Fibroblast of lung (primary cell): ENCODE results near the gene MYLK. TPM values are rescaled to one million over a fixed set of nuclear protein-coding genes. Genes with fewer than 3 reads are reported as not detected.
A peak's percentile ranks its signal among the peaks of the same experiment; 100 is the strongest.

Experiments
- DNase-seq, 2 donors: peaks; one replicate each; pipeline versions ENCODE4 v3.0.0 to v3.0.0-alpha.2; 2010; ENCODE audit warnings: low read depth in 2 of 2
- H2AFZ ChIP-seq: 2 replicates; pipeline ENCODE4 v1.5.1; 2012; ENCODE audit warnings: low read length, control low read depth, inconsistent platforms
- H3K27ac ChIP-seq: 2 replicates; pipeline ENCODE4 v1.5.1; 2011; ENCODE audit warnings: low read length, control low read depth; ENCODE audit not compliant: insufficient read depth
- H3K27me3 ChIP-seq: 2 replicates; pipeline ENCODE4 v1.5.1; 2011; ENCODE audit warnings: mild to moderate bottlenecking, low read length; ENCODE audit not compliant: control insufficient read depth, insufficient read depth
- H3K36me3 ChIP-seq: 2 replicates; pipeline ENCODE4 v1.5.1; 2011; ENCODE audit warnings: low read length; ENCODE audit not compliant: control insufficient read depth, insufficient read depth
- H3K4me1 ChIP-seq: 2 replicates; pipeline ENCODE4 v1.5.1; 2011; ENCODE audit warnings: low read length; ENCODE audit not compliant: control insufficient read depth, insufficient read depth; ENCODE audit errors: extremely low read depth
- H3K4me2 ChIP-seq: 2 replicates; pipeline ENCODE4 v1.5.1; 2011; ENCODE audit warnings: low read length, control low read depth; ENCODE audit not compliant: insufficient read depth; ENCODE audit errors: extremely low read depth
- H3K4me3 ChIP-seq, 4 experiments: fragments of 200-600 bp in 1 of 4; sonication (generic) in 1 of 4; replicated peaks in 1 of 4; 2 replicates each; pipeline ENCODE4 v1.5.1; 2011 to 2016; ENCODE audit warnings: low read length in 4 of 4, low read depth in 3 of 4, mild to moderate bottlenecking in 3 of 4, control low read depth in 2 of 4, inconsistent platforms in 1 of 4, mixed read lengths in 1 of 4; ENCODE audit not compliant: insufficient read depth in 1 of 4; ENCODE audit errors: control extremely low read depth in 1 of 4
- H3K79me2 ChIP-seq: 2 replicates; pipeline ENCODE4 v1.5.1; 2012; ENCODE audit warnings: mild to moderate bottlenecking, low read length, inconsistent platforms; ENCODE audit not compliant: control insufficient read depth, insufficient read depth
- H3K9ac ChIP-seq: 2 replicates; pipeline ENCODE4 v1.5.1; 2011; ENCODE audit warnings: mild to moderate bottlenecking, low read length, control low read depth; ENCODE audit not compliant: insufficient read depth
- H3K9me3 ChIP-seq: 2 replicates; pipeline ENCODE4 v1.5.1; 2012; ENCODE audit warnings: low read depth, low read length; ENCODE audit not compliant: control insufficient read depth, insufficient read depth
- H4K20me1 ChIP-seq: 2 replicates; pipeline ENCODE4 v1.5.1; 2011; ENCODE audit warnings: low read length; ENCODE audit not compliant: control insufficient read depth, insufficient read depth; ENCODE audit errors: extremely low read depth
- CTCF ChIP-seq, 2 donors: IDR thresholded peaks in 1 of 2; conservative IDR thresholded peaks in 1 of 2; 1 replicate in 1 of 2; 2 replicates in 1 of 2; pipeline ENCODE4 v1.5.1; 2011 to 2012; ENCODE audit warnings: low read length in 2 of 2, control low read depth in 1 of 2, inconsistent platforms in 1 of 2, low read depth in 1 of 2, mild to moderate bottlenecking in 1 of 2
- EZH2 ChIP-seq: IDR thresholded peaks from 2 replicates; pipeline ENCODE4 v1.5.1; 2012; ENCODE audit warnings: low read length, control low read depth, mild to moderate bottlenecking; ENCODE audit errors: missing control alignments
- polyA plus RNA-seq, 2 donors: library from polyadenylated mRNA; depleted of rRNA in 1 of 2; stranded (reverse) in 1 of 2; unstranded in 1 of 2; fragments of >200 nt; gene quantifications; 2 replicates each; pipeline ENCODE4 v1.2.1, GENCODE V29; 2011 to 2012; ENCODE audit warnings: missing spikeins in 1 of 2
- total RNA-seq: library from RNA; depleted of rRNA; stranded (reverse); fragments of >200 nt; gene quantifications from 2 replicates; pipeline ENCODE4 v1.2.1, GENCODE V29; 2014

The MYLK gene
- total and polyA plus RNA-seq, 2 donors (not counting 1 experiment from before 2014, with no cell fraction given), result 918 to 941 TPM

DNA sequence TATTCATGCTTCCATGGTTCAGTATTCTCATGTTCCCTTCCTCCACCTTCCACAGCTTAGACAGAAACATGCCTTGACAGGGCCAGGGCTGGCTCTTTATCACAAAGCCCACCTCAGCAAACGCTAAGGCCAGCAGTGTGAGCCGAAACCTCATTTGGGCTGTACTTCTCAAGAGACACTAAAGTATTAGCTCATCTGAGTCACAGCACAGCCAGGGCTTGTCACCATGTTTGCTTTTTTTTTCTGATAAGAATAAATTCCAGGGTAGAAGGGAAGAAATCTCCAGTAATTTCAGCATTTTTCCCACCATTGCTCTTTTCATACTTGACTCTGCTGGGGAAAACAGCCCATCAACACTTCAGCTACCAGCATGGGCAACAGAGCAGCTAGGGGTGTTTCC lies 95.4 kb downstream of the MYLK start:
- DNase-seq, result peak in 1 of 2 donors; percentile 75
- no peak overlapping the region for H3K9ac ChIP-seq
- no peak overlapping the region for H3K4me3 ChIP-seq
- H3K9me3 ChIP-seq, result no peaks in the 10 kb centered on the region
- peaks cover under 1% of the 10 kb centered on the region for H3K79me2 ChIP-seq
- peaks cover 16% of the 10 kb centered on the region for H3K36me3 ChIP-seq
- H3K4me2 ChIP-seq, result no peak overlapping the region
- TF ChIP-seq EZH2 (no peak), CTCF (conservative IDR thresholded peaks at IDR 0.05 in 1 of 2, IDR thresholded peaks at IDR 0.05 in 1 of 2; ENCODE audit: low read depth in 1 of 2, low read length in 2 of 2) (no peak)
- no peak overlapping the region for H2AFZ ChIP-seq
- H3K27ac ChIP-seq, result no peak overlapping the region
- H3K4me1 ChIP-seq, result peaks cover 20% of the 10 kb centered on the region
- H4K20me1 ChIP-seq, result no peaks in the 10 kb centered on the region
- H3K27me3 ChIP-seq, result no peaks in the 10 kb centered on the region

GRCh38 chr3:123787133-123787532 lies 97.0 kb downstream of the MYLK start:
- TF ChIP-seq CTCF (conservative IDR thresholded peaks at IDR 0.05 in 1 of 2, IDR thresholded peaks at IDR 0.05 in 1 of 2; ENCODE audit: low read depth in 1 of 2, low read length in 2 of 2) (no peak), EZH2 (no peak)

GRCh38 chr3:123785602-123786001 lies 98.5 kb downstream of the MYLK start:
- no peak overlapping the region for H3K4me2 ChIP-seq
- H3K79me2 ChIP-seq, result peaks cover 8% of the 10 kb centered on the region
- no peak overlapping the region for H3K9ac ChIP-seq
- H2AFZ ChIP-seq, result no peak overlapping the region
- TF ChIP-seq CTCF (conservative IDR thresholded peaks at IDR 0.05 in 1 of 2, IDR thresholded peaks at IDR 0.05 in 1 of 2; ENCODE audit: low read depth in 1 of 2, low read length in 2 of 2), result no peak
- no peak for TF ChIP-seq EZH2
- H4K20me1 ChIP-seq, result no peaks in the 10 kb centered on the region
- H3K4me1 ChIP-seq, result peaks cover 32% of the 10 kb centered on the region
- H3K27me3 ChIP-seq, result no peaks in the 10 kb centered on the region
- H3K27ac ChIP-seq, result no peak overlapping the region
- H3K36me3 ChIP-seq, result peaks cover 11% of the 10 kb centered on the region
- H3K4me3 ChIP-seq, result no peak overlapping the region
- no peaks in the 10 kb centered on the region for H3K9me3 ChIP-seq
- DNase-seq, result no peak

More at GRCh38 chr3:123787133-123787532, 97.0 kb downstream of the MYLK start:
- no peak overlapping the region for H3K9ac ChIP-seq
- no peak overlapping the region for H3K4me2 ChIP-seq
- no peaks in the 10 kb centered on the region for H3K79me2 ChIP-seq
- no peak overlapping the region for H3K27ac ChIP-seq
- no peaks in the 10 kb centered on the region for H3K27me3 ChIP-seq
- no peak overlapping the region for H3K4me3 ChIP-seq
- peaks cover 32% of the 10 kb centered on the region for H3K4me1 ChIP-seq
- DNase-seq, result no peak
- no peak overlapping the region for H2AFZ ChIP-seq
- peaks cover 16% of the 10 kb centered on the region for H3K36me3 ChIP-seq
- H4K20me1 ChIP-seq, result no peaks in the 10 kb centered on the region
- H3K9me3 ChIP-seq, result no peaks in the 10 kb centered on the region
